ENCODE measurements around the gene ADARB2.
"Not testable (repeated sequence)": the region's sequence is repeated elsewhere in the genome, so short reads cannot be mapped to it uniquely, and the experiment has no call there.

ADARB2 gene

GRCh38 chr10:1344846-1345245 is 392.5 kb downstream of the ADARB2 start:
- no peak for DNase-seq (ENCODE audit: low read depth)

GRCh38 chr10:1344408-1344807 is 392.9 kb downstream of the ADARB2 start:
- no peak for DNase-seq (ENCODE audit: low read depth)

- DNase-seq (ENCODE audit: low read depth), result no peak
These were observed 394.1 kb downstream of the ADARB2 start for GRCh38 chr10:1343176-1343575.

- DNase-seq (ENCODE audit: low read depth), result not testable (repeated sequence)
These were observed 396.3 kb downstream of the ADARB2 start for GRCh38 chr10:1341052-1341451.

- DNase-seq (ENCODE audit: low read depth), result no peak
These were observed 397.9 kb downstream of the ADARB2 start for GRCh38 chr10:1339396-1339795.

- DNase-seq (ENCODE audit: low read depth), result no peak
These were observed 401.7 kb downstream of the ADARB2 start for GRCh38 chr10:1335642-1336041.

- no peak for DNase-seq (ENCODE audit: low read depth)
These were observed 403.3 kb downstream of the ADARB2 start for GRCh38 chr10:1333981-1334380.

GRCh38 chr10:1331560-1331959 is 405.8 kb downstream of the ADARB2 start:
- DNase-seq (ENCODE audit: low read depth), result no peak

- no peak for DNase-seq (ENCODE audit: low read depth)
These were observed 407.7 kb downstream of the ADARB2 start for GRCh38 chr10:1329622-1330021.

GRCh38 chr10:1328981-1329614 is 408.2 kb downstream of the ADARB2 start:
- DNase-seq (ENCODE audit: low read depth), result no peak

- no peak for DNase-seq (ENCODE audit: low read depth)
These were observed 409.0 kb downstream of the ADARB2 start for GRCh38 chr10:1328161-1328823.

GRCh38 chr10:1327759-1328158 is 409.6 kb downstream of the ADARB2 start:
- no peak for DNase-seq (ENCODE audit: low read depth)

GRCh38 chr10:1326514-1326913 is 410.8 kb downstream of the ADARB2 start:
- DNase-seq (ENCODE audit: low read depth), result not testable (repeated sequence)

- DNase-seq (ENCODE audit: low read depth), result no peak
These were observed 412.4 kb downstream of the ADARB2 start for GRCh38 chr10:1324903-1325302.

- no peak for DNase-seq (ENCODE audit: low read depth)
These were observed 413.4 kb downstream of the ADARB2 start for GRCh38 chr10:1323951-1324350.

- DNase-seq (ENCODE audit: low read depth), result no peak
These were observed 416.5 kb downstream of the ADARB2 start for GRCh38 chr10:1320739-1321320.

- no peak for DNase-seq (ENCODE audit: low read depth)
These were observed 420.5 kb downstream of the ADARB2 start for GRCh38 chr10:1316809-1317143.

- DNase-seq (ENCODE audit: low read depth), result no peak
These were observed 421.1 kb downstream of the ADARB2 start for GRCh38 chr10:1316121-1316808.

- no peak for DNase-seq (ENCODE audit: low read depth)
These were observed 422.1 kb downstream of the ADARB2 start for GRCh38 chr10:1315178-1315577.

GRCh38 chr10:1311726-1312125 is 425.6 kb downstream of the ADARB2 start:
- no peak for DNase-seq (ENCODE audit: low read depth)

GRCh38 chr10:1310271-1310789 is 427.0 kb downstream of the ADARB2 start:
- DNase-seq (ENCODE audit: low read depth), result no peak

- no peak for DNase-seq (ENCODE audit: low read depth)
These were observed 427.6 kb downstream of the ADARB2 start for GRCh38 chr10:1309617-1310270.
